ENCODE data around the gene MRM1.
A peak's percentile ranks its signal among the peaks of the same experiment; 100 is the strongest.

Gene MRM1

DNA sequence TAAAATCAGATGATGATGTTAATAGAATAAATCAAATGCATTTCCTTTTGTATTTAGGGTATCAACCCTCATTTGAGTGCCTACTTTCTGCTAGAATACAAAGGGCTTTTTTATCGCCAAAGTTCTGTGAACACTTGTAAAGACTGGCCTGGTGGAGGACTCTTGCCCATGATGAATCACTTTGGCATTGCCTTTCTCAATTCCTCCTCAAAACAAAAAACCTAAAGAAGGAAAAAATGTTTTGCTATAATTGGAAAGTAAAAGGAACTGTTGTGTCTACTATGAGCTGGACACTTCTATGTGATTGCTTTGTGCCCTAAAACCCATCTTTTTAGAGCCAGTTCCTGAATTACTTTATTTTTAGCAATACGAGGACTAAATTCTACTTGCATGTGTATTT lies 22.7 kb upstream of the MRM1 start:
- ChIA-PET CTCF (no interaction called here), POLR2A (interaction anchor here (0.7 kb wide), 1 partner anchor 24 kb away, joined by 3 read pairs; no protein-coding TSS in a partner anchor)
- TF ChIP-seq FOXK2 (IDR thresholded peaks at IDR 0.05) (no peak), ARNT (IDR thresholded peaks at IDR 0.05) (no peak), SUZ12 (IDR thresholded peaks at IDR 0.05) (no peak), BHLHE40 (IDR thresholded peaks at IDR 0.05; ENCODE audit: borderline replicate concordance) (no peak), SP1 (IDR thresholded peaks at IDR 0.05) (no peak), TARDBP (IDR thresholded peaks at IDR 0.05) (no peak), LEF1 (IDR thresholded peaks at IDR 0.05; ENCODE audit: borderline replicate concordance) (no peak), ELF4 (IDR thresholded peaks at IDR 0.05) (no peak), ZNF384 (IDR thresholded peaks at IDR 0.05) (no peak), CTBP1 (IDR thresholded peaks at IDR 0.05; ENCODE audit: borderline replicate concordance) (no peak), L3MBTL2 (conservative IDR thresholded peaks at IDR 0.05) (no peak), HDGF (IDR thresholded peaks at IDR 0.05; ENCODE audit: borderline replicate concordance) (no peak), FOXA1 (IDR thresholded peaks at IDR 0.05) (no peak), PKNOX1 (IDR thresholded peaks at IDR 0.05) (no peak), FOXM1 (IDR thresholded peaks at IDR 0.05; ENCODE audit: borderline replicate concordance) (no peak), NFRKB (IDR thresholded peaks at IDR 0.05) (no peak)
- no peak for DNase-seq (ENCODE audit: extremely low spot score)

- no peak for TF ChIP-seq ELF4 (IDR thresholded peaks at IDR 0.05)
- TF ChIP-seq FOXK2 (IDR thresholded peaks at IDR 0.05) = no peak
- TF ChIP-seq LEF1 (IDR thresholded peaks at IDR 0.05; ENCODE audit: borderline replicate concordance) = no peak
- TF ChIP-seq CTBP1 (IDR thresholded peaks at IDR 0.05; ENCODE audit: borderline replicate concordance) = no peak
- no peak for TF ChIP-seq ZNF384 (IDR thresholded peaks at IDR 0.05)
- no peak for TF ChIP-seq FOXA1 (IDR thresholded peaks at IDR 0.05)
- no peak for TF ChIP-seq SP1 (IDR thresholded peaks at IDR 0.05)
- TF ChIP-seq L3MBTL2 (conservative IDR thresholded peaks at IDR 0.05) = no peak
- no peak for TF ChIP-seq TARDBP (IDR thresholded peaks at IDR 0.05)
- no peak for TF ChIP-seq HDGF (IDR thresholded peaks at IDR 0.05; ENCODE audit: borderline replicate concordance)
- no peak for TF ChIP-seq BHLHE40 (IDR thresholded peaks at IDR 0.05; ENCODE audit: borderline replicate concordance)
- no peak for TF ChIP-seq ARNT (IDR thresholded peaks at IDR 0.05)
- TF ChIP-seq SUZ12 (IDR thresholded peaks at IDR 0.05) = no peak
- TF ChIP-seq PKNOX1 (IDR thresholded peaks at IDR 0.05) = no peak
- no peak for TF ChIP-seq FOXM1 (IDR thresholded peaks at IDR 0.05; ENCODE audit: borderline replicate concordance)
- TF ChIP-seq NFRKB (IDR thresholded peaks at IDR 0.05) = no peak
- DNase-seq (ENCODE audit: extremely low spot score) = no peak
- ChIA-PET CTCF (no interaction called here), POLR2A (no interaction called here)
Observed at GRCh38 chr17:36583787-36584186, 17.6 kb upstream of the MRM1 start.

- CTCF ChIA-PET = no interaction called here
- POLR2A ChIA-PET = no interaction called here
- DNase-seq (ENCODE audit: extremely low spot score) = no peak
- TF ChIP-seq TARDBP (IDR thresholded peaks at IDR 0.05) = no peak
- TF ChIP-seq BHLHE40 (IDR thresholded peaks at IDR 0.05; ENCODE audit: borderline replicate concordance) = no peak
- no peak for TF ChIP-seq L3MBTL2 (conservative IDR thresholded peaks at IDR 0.05)
- no peak for TF ChIP-seq ELF4 (IDR thresholded peaks at IDR 0.05)
- TF ChIP-seq FOXM1 (IDR thresholded peaks at IDR 0.05; ENCODE audit: borderline replicate concordance) = no peak
- TF ChIP-seq SUZ12 (IDR thresholded peaks at IDR 0.05) = no peak
- TF ChIP-seq FOXA1 (IDR thresholded peaks at IDR 0.05) = no peak
- TF ChIP-seq PKNOX1 (IDR thresholded peaks at IDR 0.05) = no peak
- TF ChIP-seq HDGF (IDR thresholded peaks at IDR 0.05; ENCODE audit: borderline replicate concordance) = no peak
- no peak for TF ChIP-seq NFRKB (IDR thresholded peaks at IDR 0.05)
- no peak for TF ChIP-seq ZNF384 (IDR thresholded peaks at IDR 0.05)
- no peak for TF ChIP-seq SP1 (IDR thresholded peaks at IDR 0.05)
- no peak for TF ChIP-seq CTBP1 (IDR thresholded peaks at IDR 0.05; ENCODE audit: borderline replicate concordance)
- TF ChIP-seq FOXK2 (IDR thresholded peaks at IDR 0.05) = no peak
- no peak for TF ChIP-seq LEF1 (IDR thresholded peaks at IDR 0.05; ENCODE audit: borderline replicate concordance)
- no peak for TF ChIP-seq ARNT (IDR thresholded peaks at IDR 0.05)
Observed at GRCh38 chr17:36586138-36586537, 15.2 kb upstream of the MRM1 start.

GRCh38 chr17:36590082-36590481 lies 11.3 kb upstream of the MRM1 start:
- ChIA-PET POLR2A (interaction anchor here (0.8 kb wide), 1 partner anchor 11 kb away, joined by 3 read pairs; the partner anchor contains the start of gene MRM1), CTCF (interaction anchor here (0.5 kb wide), 1 partner anchor 22 kb away, joined by 6 read pairs; no protein-coding TSS in a partner anchor)
- DNase-seq (ENCODE audit: extremely low spot score) = no peak
- TF ChIP-seq NFRKB (IDR thresholded peaks at IDR 0.05) = no peak

DNA sequence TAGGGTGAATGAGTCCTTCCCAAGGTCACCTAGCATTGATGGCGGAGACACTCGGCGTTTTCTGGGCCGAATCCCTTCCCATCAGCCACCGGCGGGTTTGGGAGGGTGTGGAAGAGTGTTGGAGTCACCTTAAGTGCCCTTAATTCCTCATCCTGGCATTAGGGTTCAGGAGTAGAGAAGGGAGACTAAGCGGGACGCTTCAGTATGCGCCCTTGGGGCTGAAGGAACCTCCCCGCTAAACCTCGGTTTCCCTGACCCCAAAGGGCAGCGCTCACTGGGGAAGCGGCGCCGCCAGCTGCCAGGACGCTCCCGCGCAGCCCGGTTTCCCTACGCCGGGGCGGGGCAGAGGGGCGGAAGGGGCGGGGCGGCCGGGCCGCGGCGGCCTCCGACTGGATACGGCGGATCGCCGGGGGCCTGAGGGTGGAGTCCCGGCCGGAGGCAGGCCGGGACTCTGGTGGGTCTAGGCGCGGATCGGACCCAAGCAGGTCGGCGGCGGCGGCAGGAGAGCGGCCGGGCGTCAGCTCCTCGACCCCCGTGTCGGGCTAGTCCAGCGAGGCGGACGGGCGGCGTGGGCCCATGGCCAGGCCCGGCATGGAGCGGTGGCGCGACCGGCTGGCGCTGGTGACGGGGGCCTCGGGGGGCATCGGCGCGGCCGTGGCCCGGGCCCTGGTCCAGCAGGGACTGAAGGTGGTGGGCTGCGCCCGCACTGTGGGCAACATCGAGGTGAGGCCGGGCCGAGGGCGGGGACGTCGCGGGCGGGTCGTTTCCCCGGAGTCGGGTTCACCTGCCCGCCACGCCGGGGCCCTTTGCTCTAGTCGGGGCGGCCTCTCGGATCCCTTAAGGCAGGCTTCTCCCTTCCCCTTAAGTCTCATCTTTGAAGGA lies 9.7 kb upstream of the MRM1 start, which contains the start of gene DHRS11:
TSS of gene DHRS11 (plus strand) at position 446 of the 882 bp plus-strand sequence. CDS start at position 577, 131 bp downstream.
- POLR2A ChIA-PET = interaction anchor here (0.5 to 2.8 kb wide), 5 partner anchors 9 to 57 kb away, joined by 3 to 36 read pairs (median 11); partner anchors contain the start of genes GGNBP2, MRM1, MYO19 and PIGW
- TF ChIP-seq CTBP1 (IDR thresholded peaks at IDR 0.05; ENCODE audit: borderline replicate concordance) = no peak
- no peak for TF ChIP-seq FOXA1 (IDR thresholded peaks at IDR 0.05)
- no peak for TF ChIP-seq TARDBP (IDR thresholded peaks at IDR 0.05)
- TF ChIP-seq HDGF (IDR thresholded peaks at IDR 0.05; ENCODE audit: borderline replicate concordance) = no peak
- TF ChIP-seq ELF4 (IDR thresholded peaks at IDR 0.05) = no peak
- no peak for TF ChIP-seq BHLHE40 (IDR thresholded peaks at IDR 0.05; ENCODE audit: borderline replicate concordance)
- DNase-seq (ENCODE audit: extremely low spot score) = peak; percentile 84
- CTCF ChIA-PET = interaction anchor here (1.9 kb wide), 1 partner anchor 11 kb away, joined by 10 read pairs; no protein-coding TSS in a partner anchor

All from HEK293T (cell line).